ENCODE measurements around the gene ZNF107. TPM values are rescaled to one million over a fixed set of nuclear protein-coding genes. Genes with fewer than 3 reads are reported as not detected.

The ZNF107 gene
- total and polyA plus RNA-seq, 2 of the 8 experiments (the other 6 are each of a cell fraction or from before 2014, with no cell fraction given): 3.4 to 31.0 TPM

DNA sequence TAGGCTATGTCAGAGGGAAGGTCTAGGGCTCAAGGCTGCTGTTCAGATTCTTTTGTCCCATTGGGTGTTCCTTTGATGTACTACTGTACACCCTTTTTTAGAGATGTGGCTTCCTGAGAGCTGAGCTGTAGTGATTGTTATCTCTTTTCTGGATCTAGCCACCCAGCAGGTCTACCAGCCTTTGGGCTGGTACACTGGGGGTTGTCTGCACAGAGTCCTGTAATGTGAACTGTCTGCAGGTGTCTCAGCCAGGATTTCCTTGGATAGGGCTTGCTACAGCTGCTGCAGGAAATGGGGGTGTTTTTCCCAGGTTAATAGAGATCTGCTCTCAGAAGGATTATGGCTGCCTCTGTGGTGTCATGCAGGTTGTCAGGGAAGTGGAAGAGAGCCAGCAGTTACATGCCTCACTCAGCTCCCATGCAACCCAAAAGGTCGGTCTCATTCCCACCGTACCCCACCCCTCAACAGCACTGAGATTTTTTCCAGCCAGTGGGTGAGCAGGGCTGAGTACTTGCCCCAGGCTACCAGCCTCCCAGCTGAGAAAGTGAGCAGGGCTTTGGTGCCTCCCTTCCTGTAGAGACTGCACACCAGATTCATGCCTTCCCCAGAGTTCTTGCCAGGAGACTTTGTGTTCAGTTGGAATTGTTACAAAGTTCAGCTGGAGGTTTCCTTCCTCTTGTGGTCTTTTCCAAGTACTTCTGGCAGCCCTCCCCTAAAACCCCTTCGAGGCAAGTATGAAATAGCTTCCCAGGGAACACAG, 63.3 kb downstream of the ZNF107 start:
- H3K9me3 ChIP-seq (ENCODE audit: insufficient read depth in 2 of 2, low read depth in 1 of 2, low read length in 1 of 2): peaks cover 39 to 49% of the 10 kb centered on the region in 2 experiments
- H3K56ac ChIP-seq (replicated peaks; ENCODE audit: insufficient read length, low read depth, low read length): no peak overlapping the region
- H2BK120ac ChIP-seq (replicated peaks; ENCODE audit: low read depth, low read length): no peak overlapping the region
- H3K23me2 ChIP-seq (ENCODE audit: low read depth, low read length): no peaks in the 10 kb centered on the region
- H2BK20ac ChIP-seq (ENCODE audit: low read length): no peak overlapping the region
- no peak overlapping the region for H3K18ac ChIP-seq (ENCODE audit: extremely low read depth, low read length)
- H3K4me3 ChIP-seq (ENCODE audit: extremely low read depth in 1 of 4, insufficient read depth in 2 of 4, low read depth in 3 of 4, low read length in 4 of 4): no peak overlapping the region
- no peak overlapping the region for H4K5ac ChIP-seq (ENCODE audit: insufficient read length, low read depth, low read length)
- DNase-seq (ENCODE audit: low read depth in 1 of 2, low spot score in 2 of 2): no peak
- H3K4ac ChIP-seq (replicated peaks; ENCODE audit: insufficient read length, low read depth, low read length): no peak overlapping the region
- no peaks in the 10 kb centered on the region for H3K79me1 ChIP-seq (ENCODE audit: low read depth, low read length)
- H2BK15ac ChIP-seq (ENCODE audit: low read length): no peak overlapping the region
- no peak overlapping the region for H2BK12ac ChIP-seq (ENCODE audit: low read depth, low read length)
- ChIA-PET POLR2A (ENCODE audit: partially characterized antibody) (interaction anchor here (0.6 kb wide), 1 partner anchor 47 kb away, joined by 4 read pairs; no protein-coding TSS in a partner anchor), CTCF (ENCODE audit: partially characterized antibody) (interaction anchor here (0.7 kb wide), 1 partner anchor 17 kb away, joined by 3 read pairs; no protein-coding TSS in a partner anchor)
- no peak overlapping the region for H3K27ac ChIP-seq (ENCODE audit: low read depth, low read length)
- no peak overlapping the region for H2AFZ ChIP-seq (ENCODE audit: low read length)
- H4K8ac ChIP-seq (ENCODE audit: extremely low read depth, insufficient read depth, low read length): no peak overlapping the region
- WGBS, 2 experiments (ENCODE audit: extremely low coverage in 1 of 2, insufficient coverage in 1 of 2, insufficient read length in 1 of 2, insufficient replicate concordance in 2 of 2, low coverage in 1 of 2, low lambda C conversion rate in 2 of 2, missing lambda C conversion rate in 1 of 2): 90% methylated on average over 3 of the region's 3 CpGs; no CpG with 5 or more reads in 1 of the 2 experiments
- no peak overlapping the region for H3K23ac ChIP-seq (ENCODE audit: insufficient read length)
- H3K27me3 ChIP-seq (replicated peaks in 1 of 4; ENCODE audit: control insufficient read depth in 3 of 4, extremely low read depth in 1 of 4, insufficient read depth in 3 of 4, low read length in 3 of 4): peaks cover 0 to 1% (median 0%) of the 10 kb centered on the region in 4 experiments; a peak in 1 of 7 replicates
- H2AK5ac ChIP-seq (ENCODE audit: low read depth, low read length): no peak overlapping the region
- H3K36me3 ChIP-seq (ENCODE audit: control insufficient read depth in 2 of 4, insufficient read depth in 4 of 4, low read length in 3 of 4): no peaks in the 10 kb centered on the region
- no peaks in the 10 kb centered on the region for H4K20me1 ChIP-seq (replicated peaks in 1 of 2; ENCODE audit: control insufficient read depth in 1 of 2, insufficient read depth in 2 of 2, low read length in 2 of 2)
- H3K4me2 ChIP-seq (ENCODE audit: insufficient read depth in 1 of 2, low read depth in 2 of 2, low read length in 2 of 2): no peak overlapping the region
- no peak overlapping the region for H4K91ac ChIP-seq (replicated peaks; ENCODE audit: insufficient read length, low read length)
- H3K4me1 ChIP-seq (replicated peaks in 1 of 4; ENCODE audit: control insufficient read depth in 3 of 4, insufficient read depth in 4 of 4, low read length in 3 of 4): no peaks in the 10 kb centered on the region
- no peaks in the 10 kb centered on the region for H3K79me2 ChIP-seq (ENCODE audit: control insufficient read depth in 1 of 2, insufficient read depth in 2 of 2, low read length in 2 of 2)
- H3K14ac ChIP-seq (ENCODE audit: insufficient read length): no peak overlapping the region
- FAIRE-seq: no peak
- no peak overlapping the region for H3K9ac ChIP-seq (replicated peaks in 1 of 4; ENCODE audit: extremely low read depth in 1 of 4, low read depth in 3 of 4, low read length in 3 of 4)
- H2BK5ac ChIP-seq (ENCODE audit: low read depth, low read length): no peak overlapping the region
- TF ChIP-seq ASH2L (IDR thresholded peaks at IDR 0.05; ENCODE audit: low read length): no peak
- TF ChIP-seq GTF2F1 (IDR thresholded peaks at IDR 0.05; ENCODE audit: borderline replicate concordance, low read depth, low read length): no peak
- TF ChIP-seq GABPA (IDR thresholded peaks at IDR 0.05; ENCODE audit: borderline replicate concordance, insufficient read depth, low read length): no peak
- TF ChIP-seq RXRA (IDR thresholded peaks at IDR 0.05; ENCODE audit: insufficient read depth, low read depth, low read length): no peak
- no peak for TF ChIP-seq CBX8 (IDR thresholded peaks at IDR 0.05; ENCODE audit: borderline replicate concordance, low read depth, low read length)
- no peak for TF ChIP-seq CHD2 (IDR thresholded peaks at IDR 0.05; ENCODE audit: low read length)
- TF ChIP-seq SIRT6 (IDR thresholded peaks at IDR 0.05; ENCODE audit: low read length): no peak
- no peak for TF ChIP-seq RAD21 (IDR thresholded peaks at IDR 0.05 in 1 of 2, conservative IDR thresholded peaks at IDR 0.05 in 1 of 2; ENCODE audit: low read depth in 2 of 2, low read length in 2 of 2)
- no peak for TF ChIP-seq BCL11A (IDR thresholded peaks at IDR 0.05; ENCODE audit: low read depth in 2 of 2, low read length in 2 of 2)
- no peak for TF ChIP-seq CREB1 (IDR thresholded peaks at IDR 0.05)
- no peak for TF ChIP-seq E2F6 (IDR thresholded peaks at IDR 0.05)
- no peak for TF ChIP-seq KDM4A (IDR thresholded peaks at IDR 0.05; ENCODE audit: low read depth, low read length, severe bottlenecking)
